Measurements from ENCODE around the gene SPARC. TPM values are rescaled to one million over a fixed set of nuclear protein-coding genes. Genes with fewer than 3 reads are reported as not detected.
A peak's percentile ranks its signal among the peaks of the same experiment; 100 is the strongest.
"Not testable (repeated sequence)": the region's sequence is repeated elsewhere in the genome, so short reads cannot be mapped to it uniquely, and the experiment has no call there.

Gene SPARC
- total RNA-seq, result 3,092 TPM

DNA sequence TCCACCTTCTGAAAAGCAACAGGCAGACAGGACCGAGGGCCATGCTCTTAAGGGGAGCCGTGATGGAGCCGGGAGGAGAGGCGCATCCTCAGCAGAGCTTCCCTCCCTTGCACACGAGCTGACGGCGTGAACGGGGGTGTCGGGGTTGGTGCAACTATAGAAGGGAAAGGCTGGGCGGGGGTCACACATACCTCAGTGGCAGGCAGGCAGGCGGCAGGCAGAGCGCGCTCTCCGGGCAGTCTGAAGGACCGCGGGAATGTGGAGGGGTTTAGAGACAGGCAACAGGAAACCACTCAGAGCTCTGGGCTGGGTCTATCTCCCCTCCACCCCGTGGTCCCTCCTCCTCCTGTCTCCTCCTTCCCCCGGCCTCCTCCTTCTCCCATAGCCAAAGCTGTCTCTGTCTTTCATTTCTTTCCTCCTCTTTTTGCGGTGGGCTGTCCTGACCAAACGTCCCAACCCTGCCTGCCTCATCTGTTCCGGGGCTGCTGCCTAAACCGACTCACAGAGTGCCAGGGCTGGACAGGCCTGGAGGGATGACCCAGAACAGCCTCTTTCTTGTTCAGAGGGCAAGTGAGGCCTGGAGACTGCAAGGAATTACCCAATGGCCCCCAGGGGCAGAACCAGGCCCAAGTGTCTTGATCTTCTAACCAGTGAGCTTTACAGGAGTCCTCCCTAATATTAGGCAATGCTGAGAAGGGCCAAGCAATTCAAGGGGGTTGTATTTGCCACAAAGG lies at the start of gene SPARC:
TSS of gene SPARC (minus strand) at position 242 of the 734 bp plus-strand sequence. CDS start 10,727 bp downstream, outside the sequence.
- DNase-seq, result peak; percentile 96

- no peak for DNase-seq
These were observed 48.9 kb upstream of the SPARC start for GRCh38 chr5:151735646-151736045.

GRCh38 chr5:151734064-151734408 lies 47.3 kb upstream of the SPARC start:
- no peak for DNase-seq

DNA sequence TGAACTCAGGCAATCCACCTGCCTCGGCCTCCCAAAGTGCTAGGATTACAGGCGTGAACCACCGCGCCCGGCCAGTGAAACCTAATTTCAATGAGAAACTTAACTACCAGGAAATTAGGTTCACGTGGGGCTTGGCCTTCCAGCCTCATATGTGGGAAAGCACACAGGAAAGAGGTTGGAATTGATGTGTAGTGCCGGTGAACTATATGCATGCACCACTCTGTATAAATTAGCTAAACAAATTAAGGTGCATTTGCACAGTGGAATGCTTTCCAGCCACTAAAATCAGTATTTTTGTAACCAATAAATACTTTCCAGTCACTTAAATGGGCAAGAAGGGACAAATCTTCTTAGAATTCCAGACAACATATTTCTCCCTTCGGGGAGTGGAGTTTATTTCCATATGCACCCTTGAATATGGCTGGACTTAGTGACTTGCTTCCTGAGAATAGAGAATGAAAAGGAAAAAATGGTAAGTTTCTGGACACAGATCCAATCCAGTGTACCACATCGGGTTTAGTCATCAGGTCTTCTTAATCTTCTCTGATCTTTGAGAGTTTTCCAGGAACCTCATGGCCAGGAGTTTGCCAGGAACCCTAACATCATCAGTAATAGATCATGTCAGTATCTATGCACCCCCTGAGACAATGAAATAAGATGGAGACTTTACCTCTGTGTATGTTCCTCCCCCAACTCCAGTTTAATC lies 46.8 kb upstream of the SPARC start:
- no peak for DNase-seq

GRCh38 chr5:151730381-151730780 lies 43.7 kb upstream of the SPARC start:
- no peak for DNase-seq

DNA sequence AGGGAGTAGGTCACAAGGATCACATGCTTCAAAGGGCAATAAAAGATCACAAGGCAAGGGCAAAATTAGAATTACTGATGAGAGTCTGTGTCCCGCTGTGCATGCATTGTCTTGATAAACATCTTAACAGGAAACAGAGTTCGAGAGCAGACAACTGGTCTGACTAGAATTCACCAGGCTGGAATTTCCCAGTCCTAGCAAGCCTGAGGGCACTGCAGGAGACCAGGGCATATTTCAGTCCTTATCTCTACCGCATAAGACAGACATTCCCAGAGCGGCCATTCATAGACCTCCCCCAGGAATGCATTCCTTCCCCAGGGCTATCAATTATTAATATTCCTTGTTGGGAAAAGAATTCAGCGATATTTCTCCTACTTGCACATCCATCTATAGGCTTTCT lies 42.9 kb upstream of the SPARC start:
- not testable (repeated sequence) for DNase-seq

DNA sequence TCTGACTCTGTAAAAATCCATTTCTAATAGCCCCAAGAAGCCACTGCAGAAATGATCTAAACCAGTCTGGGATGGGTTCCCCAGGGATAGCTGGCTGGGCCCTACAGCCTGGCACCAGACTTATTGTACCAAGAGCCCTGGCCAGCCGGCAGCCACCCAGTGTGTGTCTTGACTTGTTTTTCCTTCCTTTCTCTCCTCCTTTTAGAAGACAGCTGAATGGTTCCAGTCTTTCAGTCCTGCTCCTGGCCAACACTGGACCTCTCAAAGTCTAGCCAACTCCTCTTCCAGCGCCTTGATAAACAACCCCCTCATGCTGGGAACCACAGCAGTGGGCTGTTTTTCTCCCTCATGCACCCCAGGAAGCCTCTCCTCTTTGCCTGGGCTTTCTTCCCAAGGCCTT lies 37.6 kb upstream of the SPARC start:
- no peak for DNase-seq

DNA sequence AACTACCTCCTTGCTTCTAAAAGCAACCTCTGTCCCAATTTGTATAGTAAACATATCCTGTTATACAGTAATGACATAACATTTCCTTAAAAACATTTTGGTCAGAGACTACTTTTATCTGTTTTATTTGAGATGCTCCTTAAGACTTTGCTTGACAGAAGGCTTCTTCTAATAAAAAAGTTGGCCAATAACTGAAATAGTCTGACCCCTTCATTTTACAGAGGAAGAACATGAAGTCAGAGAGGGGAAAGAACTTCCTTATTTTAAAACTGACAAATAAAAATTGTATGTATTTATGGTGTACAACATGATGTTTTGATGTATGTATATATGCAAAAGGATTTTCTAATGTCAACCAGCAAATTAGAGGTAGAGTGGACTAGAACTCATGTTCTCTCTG lies 35.8 kb upstream of the SPARC start:
- DNase-seq, result no peak

DNA sequence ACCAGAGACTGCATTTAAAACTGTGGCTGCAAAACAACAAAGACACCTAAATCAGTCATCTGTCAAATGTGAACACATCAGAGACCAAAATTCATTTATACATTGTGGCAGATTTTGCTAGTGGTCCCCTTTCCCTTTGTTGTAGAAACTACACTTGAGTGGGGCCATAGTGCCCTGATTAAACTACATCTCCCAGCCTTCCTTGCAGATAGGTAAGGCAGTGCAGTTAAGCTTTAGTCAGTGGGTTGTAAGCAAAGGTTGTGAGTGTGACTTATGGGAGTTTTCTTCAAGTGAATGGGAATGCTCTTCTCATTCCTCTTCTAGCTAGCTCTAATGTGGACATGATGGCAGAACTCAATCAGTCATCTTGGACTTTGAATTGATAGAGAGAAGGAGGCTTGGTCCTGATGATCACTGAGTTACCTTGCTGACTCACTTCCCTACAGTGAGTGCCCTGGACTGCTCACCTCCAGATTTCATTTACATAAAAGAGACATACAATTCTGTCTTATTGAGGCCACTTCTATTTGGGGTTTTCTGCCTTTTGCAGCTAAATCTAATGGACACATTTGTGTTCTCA lies 35.2 kb upstream of the SPARC start:
- no peak for DNase-seq

DNA sequence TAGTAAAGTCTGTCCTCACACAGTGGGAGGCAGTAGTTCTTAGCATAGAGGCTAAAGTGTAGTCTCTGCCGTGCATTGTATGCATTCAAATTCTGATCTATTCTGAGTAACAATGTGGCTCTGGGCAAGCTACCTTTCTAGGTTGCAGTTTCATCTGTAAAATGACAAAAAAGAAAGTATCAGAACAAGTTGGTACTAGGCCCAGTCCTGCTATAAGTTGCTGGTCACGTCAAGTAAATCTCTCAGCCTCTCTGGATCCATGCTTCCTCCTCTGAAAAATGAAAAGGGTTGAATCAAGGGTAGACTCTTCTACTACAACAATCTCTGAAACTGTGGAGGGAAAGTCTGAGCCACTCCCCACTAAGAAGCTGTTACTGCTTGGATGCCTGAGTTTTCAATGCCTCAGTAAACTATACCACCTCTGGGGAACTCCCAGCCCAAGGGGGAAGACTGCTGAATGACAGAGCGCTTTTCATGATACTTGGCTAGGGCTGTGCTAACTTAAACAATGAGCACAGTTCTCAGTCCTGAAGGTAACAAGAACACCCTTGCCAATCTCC lies 34.5 kb upstream of the SPARC start:
- no peak for DNase-seq

DNA sequence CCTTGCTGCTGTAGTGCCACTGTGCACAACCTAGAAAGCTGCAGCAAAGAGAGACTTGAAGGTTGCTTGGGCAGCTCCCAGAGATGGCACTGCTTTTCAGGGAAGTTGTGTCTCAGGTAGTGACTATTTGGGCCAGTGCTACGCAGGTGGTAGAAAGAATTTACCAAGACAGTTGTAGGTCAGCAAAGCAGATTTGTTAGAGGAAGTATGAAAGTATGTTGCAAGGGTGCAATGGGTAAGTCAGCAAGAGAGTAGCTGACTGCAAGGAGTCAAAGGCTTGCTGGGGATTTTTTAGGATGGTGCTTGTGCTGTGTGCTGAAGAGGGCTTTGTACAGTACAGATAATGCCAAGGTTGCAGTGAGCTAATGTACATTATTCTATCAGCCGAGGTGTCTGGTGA lies 33.5 kb upstream of the SPARC start:
- DNase-seq, result no peak

- no peak for DNase-seq
These were observed 32.7 kb upstream of the SPARC start for GRCh38 chr5:151719228-151720000.

- DNase-seq, result peak; percentile 29
These were observed 31.9 kb upstream of the SPARC start for GRCh38 chr5:151718646-151719045.

DNA sequence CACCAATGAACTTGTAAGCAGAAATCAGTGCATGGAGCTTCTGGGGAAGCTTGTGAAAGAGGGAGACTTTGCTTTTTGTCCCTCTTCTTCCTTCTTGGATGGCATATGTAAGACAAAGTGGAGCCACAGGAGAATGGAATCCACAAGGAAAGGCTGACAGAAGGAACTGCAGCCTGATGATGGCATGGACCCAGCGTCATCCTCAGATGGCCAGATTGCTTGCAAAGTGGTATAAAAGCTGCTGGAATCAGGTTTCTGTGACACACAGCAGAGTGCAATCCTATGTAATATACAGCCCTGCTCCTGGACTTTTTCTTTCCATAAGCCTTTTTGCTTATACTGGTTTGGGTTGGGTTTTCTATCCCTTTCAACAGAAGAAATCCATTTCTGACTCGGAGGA lies 31.4 kb upstream of the SPARC start:
- DNase-seq, result no peak

DNA sequence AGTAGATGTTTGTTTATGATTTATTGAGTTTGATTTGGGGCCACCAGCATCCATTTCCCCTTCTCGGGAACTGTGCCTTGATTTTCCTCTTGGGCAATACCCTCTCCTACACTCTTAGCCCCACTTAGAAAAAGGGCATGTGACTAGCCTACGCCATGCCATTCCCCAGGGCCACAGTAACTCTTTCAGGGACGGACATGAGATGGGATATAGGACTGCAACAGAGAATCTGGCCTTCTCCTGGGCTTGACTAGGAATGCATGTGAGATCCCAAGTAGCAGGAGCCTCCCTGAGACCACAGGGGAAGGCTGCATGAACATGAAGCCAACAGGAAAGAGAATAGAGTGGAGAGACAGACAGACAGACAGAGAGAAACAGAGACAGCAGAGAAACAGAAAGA lies 30.7 kb upstream of the SPARC start:
- no peak for DNase-seq

DNA sequence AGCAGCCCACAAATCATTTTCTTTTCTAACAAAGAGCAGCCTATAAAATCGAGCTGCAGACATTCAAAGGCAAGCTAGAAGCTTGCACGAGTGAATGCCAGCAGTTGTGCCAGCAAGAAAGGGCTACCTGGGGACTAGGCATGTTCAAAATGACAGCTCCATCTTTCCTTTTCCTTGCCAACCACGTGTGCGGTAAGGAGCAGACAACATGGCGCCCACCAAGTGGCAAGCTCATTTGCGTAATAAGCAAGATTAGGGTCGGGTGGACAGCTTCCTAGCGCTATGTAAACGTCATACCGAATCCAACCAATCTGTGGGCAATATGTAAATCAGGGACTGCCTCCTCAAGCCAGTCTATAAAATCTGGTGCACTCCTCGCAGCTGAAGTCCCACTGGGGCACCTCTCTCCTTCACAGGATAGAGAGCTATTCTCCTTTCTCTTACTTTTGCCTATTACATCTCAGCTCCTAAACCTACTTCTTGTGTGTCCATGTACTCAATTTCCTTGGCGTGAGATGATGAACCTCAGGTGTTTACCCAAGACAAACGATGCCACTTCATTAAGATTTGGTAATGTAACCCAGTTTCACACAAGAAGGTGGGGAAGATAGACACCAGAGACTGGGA lies 22.5 kb upstream of the SPARC start:
- DNase-seq, result no peak

GRCh38 chr5:151708126-151708525 lies 21.4 kb upstream of the SPARC start:
- no peak for DNase-seq

- peak; percentile 10 for DNase-seq
These were observed 20.9 kb upstream of the SPARC start for GRCh38 chr5:151707567-151707966.

GRCh38 chr5:151706906-151707305 lies 20.2 kb upstream of the SPARC start:
- DNase-seq, result no peak

DNA sequence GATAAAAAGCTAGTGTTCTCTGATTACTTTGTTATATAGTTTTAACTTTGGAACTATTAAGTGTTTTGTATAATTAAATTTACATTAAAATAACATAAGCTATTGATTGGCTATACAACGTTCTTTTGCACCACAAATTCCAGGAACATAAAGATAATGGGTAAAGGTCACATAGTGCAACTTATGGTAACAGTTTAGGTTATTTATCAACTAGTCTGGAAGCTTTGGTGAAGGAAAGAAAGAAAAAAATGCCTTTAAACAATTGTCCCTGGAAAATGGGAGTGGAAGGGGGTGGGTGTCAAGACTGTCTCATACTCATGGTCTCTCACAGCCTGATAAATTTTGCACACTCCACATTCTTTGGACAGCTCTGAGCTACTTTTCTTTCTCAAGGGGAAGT lies 17.1 kb upstream of the SPARC start:
- no peak for DNase-seq

GRCh38 chr5:151703227-151703626 lies 16.5 kb upstream of the SPARC start:
- DNase-seq, result no peak

DNA sequence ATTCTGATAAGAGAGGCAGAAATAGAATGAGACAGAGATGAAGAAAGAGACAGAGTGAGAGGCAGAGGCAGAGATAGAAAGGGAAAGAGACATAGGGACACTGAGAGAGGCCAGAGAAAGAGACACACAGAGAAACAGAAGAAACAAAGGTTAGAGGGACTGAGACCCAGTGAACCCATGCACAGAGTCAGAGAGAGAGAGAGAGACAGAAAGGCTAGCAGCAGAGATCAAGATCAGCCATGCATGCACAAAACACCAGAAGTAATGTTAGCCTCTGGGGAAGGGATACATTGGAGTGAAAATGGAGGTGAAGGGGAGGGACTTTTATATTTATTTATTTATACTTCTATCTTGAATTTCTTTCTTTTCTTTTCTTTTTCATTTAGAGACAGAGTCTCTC lies 14.1 kb upstream of the SPARC start:
- DNase-seq, result no peak
